Measurements from ENCODE around the gene MSH5.

GRCh38 chr6:31741815-31742214 lies 2.0 kb downstream of the MSH5 start:
- TF ChIP-seq, protein P1, sequence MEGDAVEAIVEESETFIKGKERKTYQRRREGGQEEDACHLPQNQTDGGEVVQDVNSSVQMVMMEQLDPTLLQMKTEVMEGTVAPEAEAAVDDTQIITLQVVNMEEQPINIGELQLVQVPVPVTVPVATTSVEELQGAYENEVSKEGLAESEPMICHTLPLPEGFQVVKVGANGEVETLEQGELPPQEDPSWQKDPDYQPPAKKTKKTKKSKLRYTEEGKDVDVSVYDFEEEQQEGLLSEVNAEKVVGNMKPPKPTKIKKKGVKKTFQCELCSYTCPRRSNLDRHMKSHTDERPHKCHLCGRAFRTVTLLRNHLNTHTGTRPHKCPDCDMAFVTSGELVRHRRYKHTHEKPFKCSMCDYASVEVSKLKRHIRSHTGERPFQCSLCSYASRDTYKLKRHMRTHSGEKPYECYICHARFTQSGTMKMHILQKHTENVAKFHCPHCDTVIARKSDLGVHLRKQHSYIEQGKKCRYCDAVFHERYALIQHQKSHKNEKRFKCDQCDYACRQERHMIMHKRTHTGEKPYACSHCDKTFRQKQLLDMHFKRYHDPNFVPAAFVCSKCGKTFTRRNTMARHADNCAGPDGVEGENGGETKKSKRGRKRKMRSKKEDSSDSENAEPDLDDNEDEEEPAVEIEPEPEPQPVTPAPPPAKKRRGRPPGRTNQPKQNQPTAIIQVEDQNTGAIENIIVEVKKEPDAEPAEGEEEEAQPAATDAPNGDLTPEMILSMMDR (IDR thresholded peaks at IDR 0.05): no peak
- no peak for TF ChIP-seq POLR2A (IDR thresholded peaks at IDR 0.05)
